ENCODE data around the gene RCHY1.
A peak's percentile ranks its signal among the peaks of the same experiment; 100 is the strongest.
"Not testable (repeated sequence)": the region's sequence is repeated elsewhere in the genome, so short reads cannot be mapped to it uniquely, and the experiment has no call there.

Gene RCHY1
- 30.2 to 33.2 reads per million in 2 donors for total RNA-seq

GRCh38 chr4:75514131-75514948 is at the start of gene RCHY1, which contains the start of gene THAP6:
TSS of gene RCHY1 (minus strand) at chr4:75514403. CDS start at chr4:75514286, 117 bp downstream.
TSS of gene THAP6 (plus strand) at chr4:75514473. CDS start at chr4:75515453, 980 bp downstream.
- peak; percentile 75 for DNase-seq

- DNase-seq: no peak
These were observed 47.6 kb upstream of the RCHY1 start for GRCh38 chr4:75561789-75562188.

GRCh38 chr4:75557696-75558095 is 43.5 kb upstream of the RCHY1 start:
- DNase-seq: no peak

GRCh38 chr4:75555294-75556164 is 41.3 kb upstream of the RCHY1 start, which contains the start of gene ODAPH:
TSS of gene ODAPH (plus strand) at chr4:75556066. CDS start at chr4:75556083, 17 bp downstream.
- DNase-seq: no peak

- DNase-seq: no peak
These were observed 38.2 kb upstream of the RCHY1 start for GRCh38 chr4:75552452-75552851.

GRCh38 chr4:75549019-75549418 is 34.8 kb upstream of the RCHY1 start:
- DNase-seq: no peak

- no peak for DNase-seq
These were observed 33.6 kb upstream of the RCHY1 start for GRCh38 chr4:75547647-75548387.

GRCh38 chr4:75545526-75545925 is 31.3 kb upstream of the RCHY1 start:
- DNase-seq: no peak

GRCh38 chr4:75544870-75545269 is 30.7 kb upstream of the RCHY1 start:
- no peak for DNase-seq

- not testable (repeated sequence) for DNase-seq
These were observed 30.0 kb upstream of the RCHY1 start for GRCh38 chr4:75544220-75544619.

- DNase-seq: no peak
These were observed 28.6 kb upstream of the RCHY1 start for GRCh38 chr4:75542824-75543223.

- DNase-seq: not testable (repeated sequence)
These were observed 23.1 kb upstream of the RCHY1 start for GRCh38 chr4:75537308-75537707.

GRCh38 chr4:75533926-75534325 is 19.7 kb upstream of the RCHY1 start:
- DNase-seq: not testable (repeated sequence)

- not testable (repeated sequence) for DNase-seq
These were observed 19.2 kb upstream of the RCHY1 start for GRCh38 chr4:75533339-75533887.

GRCh38 chr4:75531536-75532143 is 17.4 kb upstream of the RCHY1 start:
- DNase-seq: not testable (repeated sequence)

- no peak for DNase-seq
These were observed 16.5 kb upstream of the RCHY1 start for GRCh38 chr4:75530556-75531322.

- DNase-seq: no peak
These were observed 13.3 kb upstream of the RCHY1 start for GRCh38 chr4:75527482-75527881.

- no peak for DNase-seq
These were observed 11.7 kb upstream of the RCHY1 start for GRCh38 chr4:75525910-75526309.

GRCh38 chr4:75525086-75525485 is 10.9 kb upstream of the RCHY1 start:
- DNase-seq: no peak

GRCh38 chr4:75519452-75519851 is 5.2 kb upstream of the RCHY1 start:
- not testable (repeated sequence) for DNase-seq

- no peak for DNase-seq
These were observed 1.9 kb upstream of the RCHY1 start for GRCh38 chr4:75516144-75516543.

All from activated gamma-delta T cell (primary cell).